OCI-M2 (cell line): ENCODE results near the gene DPP6.

Experiments used
- DNase-seq: peaks from one replicate; lab custom pipeline; 2025; ENCODE audit not compliant: unreplicated experiment; lab: John Stamatoyannopoulos, UW

Gene DPP6

GRCh38 chr7:154231732-154232131 lies 179.5 kb downstream of the DPP6 start:
- no peak for DNase-seq

DNA sequence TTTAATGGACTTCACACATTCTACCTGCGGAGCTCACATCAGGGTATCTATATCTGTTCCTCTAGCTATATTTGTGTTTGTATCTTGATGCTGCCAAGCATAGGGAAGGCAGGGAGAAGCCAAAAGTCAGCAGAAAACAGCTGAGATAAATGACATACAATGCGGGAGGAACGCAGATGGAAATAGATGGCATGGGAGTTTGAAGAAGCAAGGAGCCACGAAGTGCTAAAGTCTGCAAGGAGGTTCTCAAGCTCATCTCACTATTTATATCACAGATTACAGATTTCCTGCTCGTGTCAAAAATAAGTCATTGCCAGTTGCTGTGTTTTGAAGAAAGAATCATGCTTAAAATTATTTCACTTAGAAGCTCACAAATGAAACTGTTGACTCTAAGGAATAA lies 180.5 kb downstream of the DPP6 start:
- no peak for DNase-seq

GRCh38 chr7:154241988-154242387 lies 189.8 kb downstream of the DPP6 start:
- DNase-seq = no peak

GRCh38 chr7:154242709-154243108 lies 190.5 kb downstream of the DPP6 start:
- DNase-seq = no peak

GRCh38 chr7:154252046-154252445 lies 199.8 kb downstream of the DPP6 start:
- DNase-seq = no peak

- DNase-seq = no peak
Measured at GRCh38 chr7:154253810-154254209, 201.6 kb downstream of the DPP6 start.

GRCh38 chr7:154255324-154255723 lies 203.1 kb downstream of the DPP6 start:
- no peak for DNase-seq

DNA sequence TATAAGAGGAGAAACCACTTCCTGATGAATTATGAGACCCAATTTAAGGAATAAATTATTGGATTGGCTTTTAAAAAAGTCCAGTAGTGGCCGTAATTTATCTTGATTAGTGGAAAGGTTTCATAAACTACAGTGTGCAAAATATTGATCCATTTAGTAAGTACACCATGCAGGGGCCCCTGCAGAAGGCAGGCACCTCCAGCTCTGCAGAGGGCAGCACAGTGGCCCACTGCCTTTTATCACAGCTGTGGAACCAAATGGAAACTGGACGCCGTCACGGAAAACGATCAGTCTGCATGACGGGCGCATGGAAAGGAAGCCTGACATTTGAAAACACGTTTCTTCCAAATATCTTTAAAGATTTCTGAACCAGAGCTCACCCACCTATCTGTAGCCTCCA lies 204.0 kb downstream of the DPP6 start:
- DNase-seq = no peak

DNA sequence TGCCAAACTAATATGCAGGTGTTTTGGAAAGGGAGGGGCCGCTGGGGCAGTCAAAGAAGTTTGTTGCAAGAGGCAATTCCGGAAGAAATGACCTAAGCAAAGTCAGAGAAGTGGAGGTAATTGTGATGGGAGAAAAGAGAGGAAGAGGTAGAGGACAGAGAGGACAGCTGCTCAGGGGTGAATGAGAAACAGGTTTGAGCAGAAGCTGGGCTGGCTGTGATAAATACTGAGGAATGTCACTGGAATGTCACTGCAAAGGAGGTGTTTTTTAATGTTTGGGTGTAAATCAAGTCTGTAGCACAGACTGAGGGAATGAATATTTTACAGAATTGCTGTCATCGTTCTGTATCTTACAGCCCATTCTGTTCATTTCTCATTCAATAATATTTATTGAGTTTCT lies 207.2 kb downstream of the DPP6 start:
- no peak for DNase-seq

- DNase-seq = no peak
Measured at GRCh38 chr7:154287356-154287755, 235.2 kb downstream of the DPP6 start.

DNA sequence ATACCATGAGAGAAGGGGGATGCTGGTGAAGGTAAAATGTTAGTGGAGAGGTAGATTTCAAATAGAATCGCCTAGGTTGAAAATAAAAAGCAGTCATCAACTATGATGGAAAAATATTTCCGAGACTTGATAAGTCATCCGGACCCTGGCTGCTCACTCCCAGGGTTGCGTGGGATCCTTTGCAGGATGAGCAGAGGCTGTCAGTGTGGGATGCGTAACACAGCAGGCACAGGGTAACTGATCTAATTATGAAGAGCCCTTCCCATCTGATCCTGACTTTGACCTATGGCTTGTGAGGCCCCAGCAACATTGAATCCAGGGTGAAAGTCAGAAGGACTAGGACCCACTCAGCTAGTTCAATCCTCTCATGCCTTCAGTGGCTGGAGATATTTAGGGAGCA lies 236.9 kb downstream of the DPP6 start:
- DNase-seq = no peak

GRCh38 chr7:154296443-154296842 lies 244.2 kb downstream of the DPP6 start:
- no peak for DNase-seq

- no peak for DNase-seq
Measured at GRCh38 chr7:154299736-154300135, 247.5 kb downstream of the DPP6 start.

DNA sequence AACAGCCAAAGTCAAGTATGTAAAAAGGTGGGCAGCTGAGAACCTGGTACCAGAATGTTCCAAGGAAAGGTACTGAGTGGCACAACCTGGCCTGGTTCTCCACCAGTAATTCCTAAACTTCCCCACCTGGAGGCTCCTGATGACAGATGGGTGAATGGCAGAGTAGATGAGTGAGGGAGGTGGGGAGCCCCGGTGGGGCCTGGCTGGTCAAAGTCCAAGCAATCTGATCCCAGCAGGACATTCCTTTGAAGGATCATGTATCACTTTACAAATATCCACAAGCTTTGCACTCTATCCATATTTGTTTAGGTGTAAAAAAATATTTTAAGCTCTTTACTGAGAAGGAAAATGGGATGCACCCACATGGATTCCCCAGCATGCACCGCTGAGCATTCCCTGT lies 250.2 kb downstream of the DPP6 start:
- DNase-seq = no peak

DNA sequence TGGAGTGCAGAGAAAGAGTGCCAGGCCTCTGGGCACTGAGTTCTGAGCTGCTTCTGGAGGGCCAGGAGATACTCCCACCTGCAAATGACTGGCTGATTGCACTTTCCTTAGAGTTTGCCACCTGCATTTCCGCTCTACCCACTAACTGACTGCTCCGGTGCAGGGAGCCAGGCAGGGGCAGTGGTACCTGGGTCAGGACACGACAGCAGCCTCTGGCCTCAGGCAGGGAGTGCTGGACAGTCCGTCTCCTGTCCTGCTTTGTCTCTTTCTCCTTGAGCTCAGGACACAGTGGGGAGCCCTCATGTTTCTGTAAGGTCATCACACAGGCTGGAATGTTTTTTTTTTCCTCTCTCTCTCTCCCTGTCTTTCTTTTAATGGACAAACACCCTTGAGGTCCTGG lies 252.0 kb downstream of the DPP6 start:
- DNase-seq = no peak

GRCh38 chr7:154304740-154305700 lies 252.8 kb downstream of the DPP6 start:
- no peak for DNase-seq

GRCh38 chr7:154306036-154306435 lies 253.8 kb downstream of the DPP6 start:
- no peak for DNase-seq

GRCh38 chr7:154308928-154309327 lies 256.7 kb downstream of the DPP6 start:
- no peak for DNase-seq

- DNase-seq = no peak
Measured at GRCh38 chr7:154310114-154310513, 257.9 kb downstream of the DPP6 start.

DNA sequence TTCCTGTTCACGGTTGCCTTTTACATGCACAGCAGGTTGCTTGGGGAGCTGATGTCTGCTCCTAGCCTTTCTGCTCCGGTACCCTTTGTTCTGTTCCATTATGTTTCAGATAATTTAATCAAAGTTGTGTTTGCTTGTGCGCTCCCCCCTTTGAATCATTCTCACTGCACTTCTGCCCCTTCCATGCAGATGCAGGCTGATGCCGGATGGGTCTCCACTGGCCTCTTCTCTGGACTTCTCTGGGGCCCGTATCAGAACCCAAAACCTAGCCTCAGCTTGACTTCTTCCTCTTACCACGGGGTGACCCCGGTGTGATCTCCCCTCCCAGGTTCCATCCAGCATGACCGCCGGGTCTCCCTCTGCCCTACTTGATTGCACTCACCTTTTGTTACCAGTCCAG lies 272.0 kb downstream of the DPP6 start:
- no peak for DNase-seq

DNA sequence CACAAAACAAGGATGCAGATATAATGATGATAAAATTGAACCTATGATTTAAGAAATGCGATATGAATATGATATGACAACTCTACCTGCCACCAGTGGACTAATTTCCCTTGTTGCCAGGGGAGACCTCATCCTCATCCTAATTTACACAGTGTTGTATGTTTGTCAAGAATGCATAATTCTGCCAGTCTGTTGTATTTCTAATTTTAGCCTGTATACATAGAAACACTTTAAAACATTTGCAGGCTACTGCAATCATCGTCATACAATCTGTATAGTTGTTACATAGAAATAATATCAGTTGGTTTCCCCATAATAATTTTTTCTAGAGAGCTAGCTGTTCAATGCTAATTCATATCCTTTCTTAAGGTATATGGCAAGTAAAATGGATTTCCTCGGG lies 274.2 kb downstream of the DPP6 start:
- no peak for DNase-seq

- no peak for DNase-seq
Measured at GRCh38 chr7:154330318-154330717, 278.1 kb downstream of the DPP6 start.
